ENCODE results near the gene LAGE3.

LAGE3 gene

GRCh38 chrX:154481195-154481594 is 2.1 kb upstream of the LAGE3 start:
- no peak overlapping the region for H3K18ac ChIP-seq (ENCODE audit: low read length)
- H3K36me3 ChIP-seq (replicated peaks in 1 of 2; ENCODE audit: control insufficient read depth in 2 of 2, insufficient read depth in 2 of 2, low read length in 2 of 2) = peaks cover 0 to 6% of the 10 kb centered on the region in 2 donors
- H4K91ac ChIP-seq (ENCODE audit: low read depth, low read length, poor library complexity) = no peak overlapping the region
- H2AFZ ChIP-seq (ENCODE audit: low read length) = no peak overlapping the region
- H3K9me3 ChIP-seq (replicated peaks in 1 of 2; ENCODE audit: control insufficient read depth in 2 of 2, insufficient read depth in 1 of 2, low read depth in 1 of 2, low read length in 2 of 2) = peaks cover 0 to 2% of the 10 kb centered on the region in 2 donors
- no peak overlapping the region for H3K14ac ChIP-seq (ENCODE audit: low read length)
- no peak overlapping the region for H2BK120ac ChIP-seq (ENCODE audit: low read depth, low read length)
- no peak overlapping the region for H2BK15ac ChIP-seq (ENCODE audit: low read length)
- DNase-seq (ENCODE audit: low spot score) = no peak
- no peak overlapping the region for H2BK5ac ChIP-seq (ENCODE audit: low read length)
- no peak overlapping the region for H3K27ac ChIP-seq (replicated peaks; ENCODE audit: low read length)
- H2AK5ac ChIP-seq (ENCODE audit: low read depth, low read length) = no peak overlapping the region
- no CpG with 5 or more reads among the region's 5 CpGs for WGBS, 2 donors (ENCODE audit: extremely low coverage in 2 of 2, insufficient read length in 2 of 2, insufficient replicate concordance in 1 of 2)
- H3K4me3 ChIP-seq (ENCODE audit: low read length in 2 of 2) = no peak overlapping the region
- H3K4me2 ChIP-seq (ENCODE audit: insufficient read depth, low read length, poor library complexity, severe bottlenecking) = no peak overlapping the region
- H3K23ac ChIP-seq (ENCODE audit: low read depth, low read length, poor library complexity) = no peak overlapping the region
- no peak overlapping the region for H4K8ac ChIP-seq (ENCODE audit: low read depth, low read length)
- H3K9ac ChIP-seq (ENCODE audit: low read depth, low read length, poor library complexity) = no peak overlapping the region
- H2BK12ac ChIP-seq (ENCODE audit: low read length) = no peak overlapping the region
- H3K4me1 ChIP-seq (ENCODE audit: control insufficient read depth in 2 of 2, insufficient read depth in 1 of 2, low read depth in 1 of 2, low read length in 2 of 2) = peaks cover 2 to 6% of the 10 kb centered on the region in 2 donors
- peaks cover 9% of the 10 kb centered on the region for H3K79me1 ChIP-seq (ENCODE audit: low read depth, low read length)
- H3K4ac ChIP-seq (ENCODE audit: low read length) = no peak overlapping the region
- H3K27me3 ChIP-seq (ENCODE audit: control insufficient read depth in 3 of 3, insufficient read depth in 3 of 3, low read depth in 1 of 3, low read length in 3 of 3) = peaks cover 0 to 16% (median 0%) of the 10 kb centered on the region in 3 experiments

GRCh38 chrX:154477891-154478477 is 1.1 kb downstream of the LAGE3 start:
- Histone ChIP-seq H3K9me3 (replicated peaks in 1 of 2; ENCODE audit: control insufficient read depth in 2 of 2, insufficient read depth in 1 of 2, low read depth in 1 of 2, low read length in 2 of 2) (peaks cover 0 to 2% of the 10 kb centered on the region in 2 donors), H3K36me3 (replicated peaks in 1 of 2; ENCODE audit: control insufficient read depth in 2 of 2, insufficient read depth in 2 of 2, low read length in 2 of 2) (peaks cover 2 to 9% of the 10 kb centered on the region in 2 donors), H3K4me2 (ENCODE audit: insufficient read depth, low read length, poor library complexity, severe bottlenecking) (peak overlapping the region; percentile 54), H3K23ac (ENCODE audit: low read depth, low read length, poor library complexity) (peak overlapping the region; percentile 65), H2BK12ac (ENCODE audit: low read length) (no peak overlapping the region), H4K8ac (ENCODE audit: low read depth, low read length) (no peak overlapping the region), H2AK5ac (ENCODE audit: low read depth, low read length) (no peak overlapping the region), H3K18ac (ENCODE audit: low read length) (no peak overlapping the region), H3K4me1 (ENCODE audit: control insufficient read depth in 2 of 2, insufficient read depth in 1 of 2, low read depth in 1 of 2, low read length in 2 of 2) (peaks cover 2 to 6% of the 10 kb centered on the region in 2 donors), H2BK120ac (ENCODE audit: low read depth, low read length) (no peak overlapping the region), H3K27ac (replicated peaks; ENCODE audit: low read length) (no peak overlapping the region), H4K91ac (ENCODE audit: low read depth, low read length, poor library complexity) (no peak overlapping the region), H3K27me3 (ENCODE audit: control insufficient read depth in 3 of 3, insufficient read depth in 3 of 3, low read depth in 1 of 3, low read length in 3 of 3) (peaks cover 0 to 12% (median 0%) of the 10 kb centered on the region in 3 experiments), H3K9ac (ENCODE audit: low read depth, low read length, poor library complexity) (no peak overlapping the region), H2BK15ac (ENCODE audit: low read length) (no peak overlapping the region), H2AFZ (ENCODE audit: low read length) (peak overlapping the region; percentile 87), H2BK5ac (ENCODE audit: low read length) (no peak overlapping the region), H3K4me3 (ENCODE audit: low read length in 2 of 2) (peak overlapping the region; percentile 54 to 83), H3K14ac (ENCODE audit: low read length) (no peak overlapping the region), H3K79me1 (ENCODE audit: low read depth, low read length) (peaks cover 2% of the 10 kb centered on the region), H3K4ac (ENCODE audit: low read length) (no peak overlapping the region)
- no peak for DNase-seq (ENCODE audit: low spot score)
- WGBS, 2 donors (ENCODE audit: extremely low coverage in 2 of 2, insufficient read length in 2 of 2, insufficient replicate concordance in 1 of 2) = no CpG with 5 or more reads among the region's 24 CpGs

- H2BK15ac ChIP-seq (ENCODE audit: low read length) = no peak overlapping the region
- no peak overlapping the region for H3K14ac ChIP-seq (ENCODE audit: low read length)
- H4K8ac ChIP-seq (ENCODE audit: low read depth, low read length) = no peak overlapping the region
- DNase-seq (ENCODE audit: low spot score) = no peak
- no peak overlapping the region for H3K4me3 ChIP-seq (ENCODE audit: low read length in 2 of 2)
- H3K4me2 ChIP-seq (ENCODE audit: insufficient read depth, low read length, poor library complexity, severe bottlenecking) = no peak overlapping the region
- H2AK5ac ChIP-seq (ENCODE audit: low read depth, low read length) = no peak overlapping the region
- H3K27me3 ChIP-seq (ENCODE audit: control insufficient read depth in 3 of 3, insufficient read depth in 3 of 3, low read depth in 1 of 3, low read length in 3 of 3) = peaks cover 0 to 6% (median 0%) of the 10 kb centered on the region in 3 experiments
- no peak overlapping the region for H3K27ac ChIP-seq (replicated peaks; ENCODE audit: low read length)
- H3K79me1 ChIP-seq (ENCODE audit: low read depth, low read length) = peaks cover 2% of the 10 kb centered on the region
- no peak overlapping the region for H3K18ac ChIP-seq (ENCODE audit: low read length)
- H3K36me3 ChIP-seq (replicated peaks in 1 of 2; ENCODE audit: control insufficient read depth in 2 of 2, insufficient read depth in 2 of 2, low read length in 2 of 2) = peaks cover 2 to 20% of the 10 kb centered on the region in 2 donors
- peaks cover 0 to 2% of the 10 kb centered on the region in 2 donors for H3K9me3 ChIP-seq (replicated peaks in 1 of 2; ENCODE audit: control insufficient read depth in 2 of 2, insufficient read depth in 1 of 2, low read depth in 1 of 2, low read length in 2 of 2)
- no peak overlapping the region for H2BK5ac ChIP-seq (ENCODE audit: low read length)
- H2BK120ac ChIP-seq (ENCODE audit: low read depth, low read length) = no peak overlapping the region
- H3K23ac ChIP-seq (ENCODE audit: low read depth, low read length, poor library complexity) = no peak overlapping the region
- no peak overlapping the region for H4K91ac ChIP-seq (ENCODE audit: low read depth, low read length, poor library complexity)
- H2BK12ac ChIP-seq (ENCODE audit: low read length) = no peak overlapping the region
- H3K4me1 ChIP-seq (ENCODE audit: control insufficient read depth in 2 of 2, insufficient read depth in 1 of 2, low read depth in 1 of 2, low read length in 2 of 2) = peaks cover 2 to 6% of the 10 kb centered on the region in 2 donors
- WGBS, 2 donors (ENCODE audit: extremely low coverage in 2 of 2, insufficient read length in 2 of 2, insufficient replicate concordance in 1 of 2) = no CpG with 5 or more reads among the region's 8 CpGs
- no peak overlapping the region for H3K4ac ChIP-seq (ENCODE audit: low read length)
- no peak overlapping the region for H2AFZ ChIP-seq (ENCODE audit: low read length)
- H3K9ac ChIP-seq (ENCODE audit: low read depth, low read length, poor library complexity) = no peak overlapping the region
Measured at GRCh38 chrX:154476821-154477220, 2.3 kb downstream of the LAGE3 start.

GRCh38 chrX:154473683-154474082 is 5.4 kb downstream of the LAGE3 start:
- no peak overlapping the region for H2BK12ac ChIP-seq (ENCODE audit: low read length)
- H2AK5ac ChIP-seq (ENCODE audit: low read depth, low read length) = no peak overlapping the region
- no peak overlapping the region for H2BK5ac ChIP-seq (ENCODE audit: low read length)
- peaks cover 17 to 51% of the 10 kb centered on the region in 2 donors for H3K36me3 ChIP-seq (replicated peaks in 1 of 2; ENCODE audit: control insufficient read depth in 2 of 2, insufficient read depth in 2 of 2, low read length in 2 of 2)
- H4K91ac ChIP-seq (ENCODE audit: low read depth, low read length, poor library complexity) = no peak overlapping the region
- H2AFZ ChIP-seq (ENCODE audit: low read length) = no peak overlapping the region
- no peak overlapping the region for H3K23ac ChIP-seq (ENCODE audit: low read depth, low read length, poor library complexity)
- no peak overlapping the region for H2BK15ac ChIP-seq (ENCODE audit: low read length)
- peaks cover 0 to 2% of the 10 kb centered on the region in 2 donors for H3K9me3 ChIP-seq (replicated peaks in 1 of 2; ENCODE audit: control insufficient read depth in 2 of 2, insufficient read depth in 1 of 2, low read depth in 1 of 2, low read length in 2 of 2)
- H3K27me3 ChIP-seq (ENCODE audit: control insufficient read depth in 3 of 3, insufficient read depth in 3 of 3, low read depth in 1 of 3, low read length in 3 of 3) = peaks cover 0 to 6% (median 0%) of the 10 kb centered on the region in 3 experiments
- no peak overlapping the region for H4K8ac ChIP-seq (ENCODE audit: low read depth, low read length)
- H3K79me1 ChIP-seq (ENCODE audit: low read depth, low read length) = peaks cover 2% of the 10 kb centered on the region
- no peak overlapping the region for H2BK120ac ChIP-seq (ENCODE audit: low read depth, low read length)
- no CpG with 5 or more reads among the region's 7 CpGs for WGBS, 2 donors (ENCODE audit: extremely low coverage in 2 of 2, insufficient read length in 2 of 2, insufficient replicate concordance in 1 of 2)
- DNase-seq (ENCODE audit: low spot score) = no peak
- H3K14ac ChIP-seq (ENCODE audit: low read length) = no peak overlapping the region
- H3K18ac ChIP-seq (ENCODE audit: low read length) = no peak overlapping the region
- H3K4ac ChIP-seq (ENCODE audit: low read length) = no peak overlapping the region
- H3K4me2 ChIP-seq (ENCODE audit: insufficient read depth, low read length, poor library complexity, severe bottlenecking) = no peak overlapping the region
- no peak overlapping the region for H3K27ac ChIP-seq (replicated peaks; ENCODE audit: low read length)
- no peak overlapping the region for H3K4me3 ChIP-seq (ENCODE audit: low read length in 2 of 2)
- H3K4me1 ChIP-seq (ENCODE audit: control insufficient read depth in 2 of 2, insufficient read depth in 1 of 2, low read depth in 1 of 2, low read length in 2 of 2) = peaks cover 2 to 6% of the 10 kb centered on the region in 2 donors
- no peak overlapping the region for H3K9ac ChIP-seq (ENCODE audit: low read depth, low read length, poor library complexity)
